PFSK-1 (cell line): ENCODE data around the gene HIC1. TPM values are rescaled to one million over a fixed set of nuclear protein-coding genes. Genes with fewer than 3 reads are reported as not detected.

ENCODE experiments used
- FOXP2 ChIP-seq: optimal IDR thresholded peaks from 2 replicates; pipeline ENCODE3; 2011; ENCODE audit warnings: borderline replicate concordance, control low read depth, inconsistent platforms; ENCODE audit not compliant: insufficient read depth; ENCODE audit errors: extremely low read length, extremely low read depth
- POLR2AphosphoS5 ChIP-seq: IDR thresholded peaks from 2 replicates; pipeline ENCODE4 v1.6.1; 2012; ENCODE audit warnings: low read depth, mild to moderate bottlenecking, control low read depth, low read length, moderate library complexity
- REST ChIP-seq, 2 experiments: IDR thresholded peaks; 2 replicates each; pipeline versions ENCODE4 v1.6.1 to v1.8.0; 2011 to 2012; ENCODE audit warnings: low read depth in 2 of 2, low read length in 2 of 2, control low read depth in 1 of 2, inconsistent platforms in 1 of 2, mild to moderate bottlenecking in 1 of 2, moderate library complexity in 1 of 2; ENCODE audit not compliant: insufficient read depth in 1 of 2
- SIN3A ChIP-seq: IDR thresholded peaks from 2 replicates; pipeline ENCODE4 v1.6.1; 2012; ENCODE audit warnings: mild to moderate bottlenecking, low read length, moderate library complexity, borderline replicate concordance; ENCODE audit not compliant: insufficient read depth
- TAF1 ChIP-seq: IDR thresholded peaks from 2 replicates; pipeline ENCODE4 v1.6.1; 2012; ENCODE audit warnings: low read length, control low read depth, borderline replicate concordance; ENCODE audit not compliant: insufficient read depth
- polyA plus RNA-seq: library from polyadenylated mRNA; unstranded; fragments of >200 nt; gene quantifications from one replicate; pipeline ENCODE4 v1.2.1, GENCODE V29; 2012; ENCODE audit warnings: low read depth, missing spikeins; ENCODE audit not compliant: insufficient read length

Gene HIC1, protein sequence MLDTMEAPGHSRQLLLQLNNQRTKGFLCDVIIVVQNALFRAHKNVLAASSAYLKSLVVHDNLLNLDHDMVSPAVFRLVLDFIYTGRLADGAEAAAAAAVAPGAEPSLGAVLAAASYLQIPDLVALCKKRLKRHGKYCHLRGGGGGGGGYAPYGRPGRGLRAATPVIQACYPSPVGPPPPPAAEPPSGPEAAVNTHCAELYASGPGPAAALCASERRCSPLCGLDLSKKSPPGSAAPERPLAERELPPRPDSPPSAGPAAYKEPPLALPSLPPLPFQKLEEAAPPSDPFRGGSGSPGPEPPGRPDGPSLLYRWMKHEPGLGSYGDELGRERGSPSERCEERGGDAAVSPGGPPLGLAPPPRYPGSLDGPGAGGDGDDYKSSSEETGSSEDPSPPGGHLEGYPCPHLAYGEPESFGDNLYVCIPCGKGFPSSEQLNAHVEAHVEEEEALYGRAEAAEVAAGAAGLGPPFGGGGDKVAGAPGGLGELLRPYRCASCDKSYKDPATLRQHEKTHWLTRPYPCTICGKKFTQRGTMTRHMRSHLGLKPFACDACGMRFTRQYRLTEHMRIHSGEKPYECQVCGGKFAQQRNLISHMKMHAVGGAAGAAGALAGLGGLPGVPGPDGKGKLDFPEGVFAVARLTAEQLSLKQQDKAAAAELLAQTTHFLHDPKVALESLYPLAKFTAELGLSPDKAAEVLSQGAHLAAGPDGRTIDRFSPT
- polyA plus RNA-seq = 49.7 TPM

GRCh38 chr17:2054512-2055291 lies at the start of gene HIC1:
TSS of gene HIC1 (plus strand) at chr17:2055103. CDS start at chr17:2056691, 1,588 bp downstream.
- TF ChIP-seq POLR2AphosphoS5 (peak; percentile 76), FOXP2 (no peak), REST (IDR thresholded peaks at IDR 0.05; ENCODE audit: insufficient read depth in 1 of 2, low read depth in 2 of 2, low read length in 2 of 2) (peak; percentile 32 to 46; a peak in 3 of 4 replicates)

GRCh38 chr17:2008332-2009126 lies 46.4 kb upstream of the HIC1 start:
- TF ChIP-seq SIN3A = no peak
- TF ChIP-seq POLR2AphosphoS5 = no peak
- no peak for TF ChIP-seq REST (IDR thresholded peaks at IDR 0.05; ENCODE audit: insufficient read depth in 1 of 2, low read depth in 2 of 2, low read length in 2 of 2)
- TF ChIP-seq TAF1 = no peak

- TF ChIP-seq POLR2AphosphoS5 = no peak
- TF ChIP-seq FOXP2 = no peak
- TF ChIP-seq REST (IDR thresholded peaks at IDR 0.05; ENCODE audit: insufficient read depth in 1 of 2, low read depth in 2 of 2, low read length in 2 of 2) = no peak
- TF ChIP-seq TAF1 = no peak
- TF ChIP-seq SIN3A = no peak
Observed at GRCh38 chr17:2009737-2010136, 45.2 kb upstream of the HIC1 start.

DNA sequence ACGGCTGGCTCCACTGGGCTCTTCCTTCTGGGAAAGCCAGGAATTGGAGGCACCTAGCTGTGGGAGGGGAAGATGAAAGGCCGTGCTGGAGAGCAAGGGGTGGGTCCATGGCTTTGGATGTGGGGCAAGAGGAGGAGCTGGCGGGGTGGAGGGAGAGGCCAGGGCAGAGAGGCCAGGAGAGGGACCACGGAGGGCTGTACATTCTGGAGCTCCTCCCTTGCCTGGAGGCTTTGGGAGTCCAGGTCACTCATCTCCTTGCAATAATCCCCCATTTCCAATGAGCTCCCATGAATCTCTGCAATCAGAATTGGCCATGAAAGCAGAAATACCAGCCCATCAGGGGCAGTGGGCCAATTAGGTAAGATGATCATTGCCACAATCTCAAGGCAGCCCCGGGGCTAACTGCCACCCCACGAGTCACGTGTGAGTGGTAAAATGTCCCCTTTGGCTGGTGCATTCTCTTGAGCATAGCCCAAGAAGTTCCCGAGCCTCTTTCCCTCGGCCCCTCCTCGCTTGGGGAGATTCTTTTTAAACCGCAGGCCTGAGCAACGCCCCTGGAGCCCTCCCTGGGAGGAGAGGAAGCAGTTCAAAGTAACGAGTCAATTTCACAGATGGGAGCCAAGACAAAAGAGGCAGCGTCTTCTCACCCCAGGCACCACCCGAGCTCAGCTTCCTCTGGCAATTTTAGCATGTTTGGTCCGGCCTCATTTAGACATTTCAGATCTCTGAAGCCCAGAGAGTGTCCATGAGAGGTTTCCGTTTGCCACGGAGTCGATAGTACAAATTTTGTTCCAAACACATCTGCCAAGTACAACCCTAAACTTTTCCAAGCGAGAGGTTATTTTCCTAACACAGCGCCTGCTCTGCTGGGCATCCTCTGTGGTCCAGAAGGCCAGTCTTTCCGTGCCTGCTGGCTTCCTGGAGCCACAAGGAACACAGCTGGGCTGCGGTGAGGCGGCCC lies 43.2 kb upstream of the HIC1 start:
- TF ChIP-seq SIN3A = no peak
- no peak for TF ChIP-seq TAF1
- TF ChIP-seq POLR2AphosphoS5 = no peak
- no peak for TF ChIP-seq FOXP2
- no peak for TF ChIP-seq REST (IDR thresholded peaks at IDR 0.05; ENCODE audit: insufficient read depth in 1 of 2, low read depth in 2 of 2, low read length in 2 of 2)
